Measurements from ENCODE around the gene IGLL5. TPM values are rescaled to one million over a fixed set of nuclear protein-coding genes. Genes with fewer than 3 reads are reported as not detected.

The IGLL5 gene
- total RNA-seq, 1 experiment from 2014 or later, result not detected

DNA sequence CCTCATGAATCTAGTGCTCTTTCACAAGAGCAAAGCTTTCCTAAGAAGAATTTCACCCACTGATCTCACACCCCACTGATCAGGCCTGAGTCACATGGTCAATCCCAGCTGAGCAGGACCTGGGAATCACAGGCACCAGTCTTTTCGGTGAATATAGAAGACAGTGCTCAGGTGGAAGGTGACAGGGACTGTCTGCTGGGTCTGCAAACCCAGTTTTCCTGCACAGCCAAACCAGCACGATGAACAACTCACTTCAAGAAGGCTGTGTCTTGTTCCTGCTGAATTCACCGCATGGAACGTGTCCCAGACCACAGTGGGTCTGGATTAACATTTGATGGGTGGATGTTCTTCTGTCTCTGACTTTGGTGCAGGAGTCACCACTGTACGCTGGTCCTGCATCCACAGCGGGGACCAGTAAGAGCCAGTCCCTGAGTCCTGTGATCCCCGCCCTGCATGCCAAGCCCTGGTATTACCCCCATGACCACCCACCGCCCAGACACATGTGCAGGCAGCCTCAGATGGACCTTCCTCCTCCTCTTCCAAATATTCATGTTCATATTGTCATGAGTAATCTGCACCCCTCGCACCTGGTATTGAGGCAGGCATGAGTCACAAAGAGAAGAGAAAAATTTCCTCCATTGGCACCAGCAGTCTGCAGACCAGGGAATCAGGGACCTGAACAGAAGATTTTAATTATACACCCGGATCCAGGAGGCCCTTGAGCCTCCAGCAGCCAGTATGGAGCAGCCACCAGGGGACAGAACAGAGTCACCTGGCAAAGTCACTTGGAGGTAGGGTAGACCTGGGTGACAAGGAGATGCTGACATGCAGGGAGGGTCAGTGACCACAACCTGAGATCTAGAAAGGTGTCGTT, 8.6 kb upstream of the IGLL5 start:
- CTCF ChIA-PET, result interaction anchor here (1.5 kb wide), 1 partner anchor 109 kb away, joined by 4 read pairs; no protein-coding TSS in a partner anchor
- Mint-ChIP-seq H3K4me1 (ENCODE audit: low read depth, unreplicated experiment) (no peaks in the 10 kb centered on the region), H3K4me3 (ENCODE audit: low read depth, unreplicated experiment) (no peak overlapping the region), H3K36me3 (ENCODE audit: insufficient read depth, unreplicated experiment) (no peaks in the 10 kb centered on the region), H3K9me3 (ENCODE audit: low read depth, unreplicated experiment) (no peaks in the 10 kb centered on the region), H3K27ac (ENCODE audit: unreplicated experiment) (no peak overlapping the region), H3K27me3 (ENCODE audit: unreplicated experiment) (peaks cover 68% of the 10 kb centered on the region)
- no TSS peak for BruUV-seq (replicated peaks)
- intact Hi-C loops (cut with micrococcal nuclease; ENCODE audit: unreplicated experiment), result loop anchor here (10.0 kb wide), 1 partner anchor 74 kb away; no protein-coding TSS in a partner anchor
- no peak for DNase-seq
- TF ChIP-seq, protein P1, sequence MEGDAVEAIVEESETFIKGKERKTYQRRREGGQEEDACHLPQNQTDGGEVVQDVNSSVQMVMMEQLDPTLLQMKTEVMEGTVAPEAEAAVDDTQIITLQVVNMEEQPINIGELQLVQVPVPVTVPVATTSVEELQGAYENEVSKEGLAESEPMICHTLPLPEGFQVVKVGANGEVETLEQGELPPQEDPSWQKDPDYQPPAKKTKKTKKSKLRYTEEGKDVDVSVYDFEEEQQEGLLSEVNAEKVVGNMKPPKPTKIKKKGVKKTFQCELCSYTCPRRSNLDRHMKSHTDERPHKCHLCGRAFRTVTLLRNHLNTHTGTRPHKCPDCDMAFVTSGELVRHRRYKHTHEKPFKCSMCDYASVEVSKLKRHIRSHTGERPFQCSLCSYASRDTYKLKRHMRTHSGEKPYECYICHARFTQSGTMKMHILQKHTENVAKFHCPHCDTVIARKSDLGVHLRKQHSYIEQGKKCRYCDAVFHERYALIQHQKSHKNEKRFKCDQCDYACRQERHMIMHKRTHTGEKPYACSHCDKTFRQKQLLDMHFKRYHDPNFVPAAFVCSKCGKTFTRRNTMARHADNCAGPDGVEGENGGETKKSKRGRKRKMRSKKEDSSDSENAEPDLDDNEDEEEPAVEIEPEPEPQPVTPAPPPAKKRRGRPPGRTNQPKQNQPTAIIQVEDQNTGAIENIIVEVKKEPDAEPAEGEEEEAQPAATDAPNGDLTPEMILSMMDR (IDR thresholded peaks at IDR 0.05; ENCODE audit: unreplicated experiment), result no peak

DNA sequence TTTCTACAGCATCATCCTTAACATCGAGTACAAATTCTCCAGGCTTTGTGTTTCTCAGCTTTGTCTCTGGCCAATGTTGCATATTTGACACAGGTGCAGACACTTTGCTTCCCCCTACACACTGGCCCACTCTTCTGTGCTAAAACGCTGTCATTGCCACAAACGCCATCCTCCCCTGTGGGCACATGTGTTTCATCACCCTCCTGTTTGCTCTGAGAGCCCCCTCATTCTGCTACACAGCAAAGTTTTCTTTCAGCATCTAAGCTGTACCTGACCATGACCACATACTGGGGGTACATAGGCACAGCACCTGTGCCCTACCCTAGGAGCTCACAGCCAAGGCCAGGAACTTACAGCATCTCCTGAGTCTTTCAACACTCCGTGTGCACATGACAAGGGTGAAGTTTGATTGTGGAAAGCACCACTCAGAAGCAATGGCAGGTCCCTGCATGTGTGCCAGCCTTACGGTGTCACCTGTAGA, 7.9 kb upstream of the IGLL5 start:
- TF ChIP-seq, protein P1 (IDR thresholded peaks at IDR 0.05; ENCODE audit: unreplicated experiment), result no peak
- Mint-ChIP-seq H3K27ac (ENCODE audit: unreplicated experiment) (no peak overlapping the region), H3K27me3 (ENCODE audit: unreplicated experiment) (peaks cover 68% of the 10 kb centered on the region), H3K36me3 (ENCODE audit: insufficient read depth, unreplicated experiment) (no peaks in the 10 kb centered on the region), H3K4me3 (ENCODE audit: low read depth, unreplicated experiment) (no peak overlapping the region), H3K4me1 (ENCODE audit: low read depth, unreplicated experiment) (no peaks in the 10 kb centered on the region), H3K9me3 (ENCODE audit: low read depth, unreplicated experiment) (no peaks in the 10 kb centered on the region)
- BruUV-seq (replicated peaks), result no TSS peak
- CTCF ChIA-PET, result interaction anchor here (1.5 kb wide), 1 partner anchor 109 kb away, joined by 4 read pairs; no protein-coding TSS in a partner anchor
- no peak for DNase-seq
- intact Hi-C loops (cut with micrococcal nuclease; ENCODE audit: unreplicated experiment), result loop anchor here (10.0 kb wide), 2 partner anchors 75 to 415 kb away; no protein-coding TSS in a partner anchor

DNA sequence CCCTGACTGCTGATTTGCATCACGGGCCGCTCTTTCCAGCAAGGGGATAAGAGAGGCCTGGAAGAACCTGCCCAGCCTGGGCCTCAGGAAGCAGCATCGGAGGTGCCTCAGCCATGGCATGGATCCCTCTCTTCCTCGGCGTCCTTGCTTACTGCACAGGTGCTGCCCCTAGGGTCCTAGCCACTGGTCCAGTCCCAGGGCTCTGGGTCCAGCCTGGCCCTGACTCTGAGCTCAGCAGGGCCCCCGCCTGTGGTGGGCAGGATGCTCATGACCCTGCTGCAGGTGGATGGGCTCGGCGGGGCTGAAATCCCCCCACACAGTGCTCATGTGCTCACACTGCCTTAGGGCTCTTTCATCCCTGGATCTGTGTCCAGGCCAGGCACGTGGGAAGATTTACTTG, 7.0 kb upstream of the IGLL5 start:
- intact Hi-C loops (cut with micrococcal nuclease; ENCODE audit: unreplicated experiment), result loop anchor here (10.0 kb wide), 1 partner anchor 416 kb away; no protein-coding TSS in a partner anchor
- H3K9me3 Mint-ChIP-seq (ENCODE audit: low read depth, unreplicated experiment), result no peaks in the 10 kb centered on the region
- CTCF ChIA-PET, result no interaction called here
- H3K4me3 Mint-ChIP-seq (ENCODE audit: low read depth, unreplicated experiment), result no peak overlapping the region
- BruUV-seq (replicated peaks), result no TSS peak
- H3K36me3 Mint-ChIP-seq (ENCODE audit: insufficient read depth, unreplicated experiment), result no peaks in the 10 kb centered on the region
- TF ChIP-seq, protein P1 (IDR thresholded peaks at IDR 0.05; ENCODE audit: unreplicated experiment), result no peak
- no peaks in the 10 kb centered on the region for H3K4me1 Mint-ChIP-seq (ENCODE audit: low read depth, unreplicated experiment)
- peaks cover 73% of the 10 kb centered on the region for H3K27me3 Mint-ChIP-seq (ENCODE audit: unreplicated experiment)
- no peak overlapping the region for H3K27ac Mint-ChIP-seq (ENCODE audit: unreplicated experiment)
- DNase-seq, result no peak

GRCh38 chr22:22881116-22882000, 6.3 kb upstream of the IGLL5 start:
- Mint-ChIP-seq H3K4me1 (ENCODE audit: low read depth, unreplicated experiment) (no peaks in the 10 kb centered on the region), H3K27ac (ENCODE audit: unreplicated experiment) (no peak overlapping the region), H3K36me3 (ENCODE audit: insufficient read depth, unreplicated experiment) (no peaks in the 10 kb centered on the region), H3K4me3 (ENCODE audit: low read depth, unreplicated experiment) (no peak overlapping the region), H3K9me3 (ENCODE audit: low read depth, unreplicated experiment) (no peaks in the 10 kb centered on the region), H3K27me3 (ENCODE audit: unreplicated experiment) (peaks cover 80% of the 10 kb centered on the region)
- intact Hi-C loops (cut with micrococcal nuclease; ENCODE audit: unreplicated experiment), result loop anchor here (10.0 kb wide), 1 partner anchor 417 kb away; no protein-coding TSS in a partner anchor
- CTCF ChIA-PET, result no interaction called here
- TF ChIP-seq, protein P1 (IDR thresholded peaks at IDR 0.05; ENCODE audit: unreplicated experiment), result no peak
- no TSS peak for BruUV-seq (replicated peaks)
- no peak for DNase-seq
